Prostate gland (tissue), 2 donors: ENCODE data around the gene OGT. TPM values are rescaled to one million over a fixed set of nuclear protein-coding genes. Genes with fewer than 3 reads are reported as not detected.
A peak's percentile ranks its signal among the peaks of the same experiment; 100 is the strongest.
"Not testable (repeated sequence)": the region's sequence is repeated elsewhere in the genome, so short reads cannot be mapped to it uniquely, and the experiment has no call there.

Experiments
- DNase-seq: peaks from one replicate; pipeline ENCODE4 v3.0.0-alpha.2; 2019; ENCODE audit warnings: low spot score
- H3K27ac ChIP-seq, 2 donors: fragments of 200-600 bp; sonication (generic); 2 replicates each; pipeline ENCODE4 v1.5.1; 2017 to 2019
- H3K27me3 ChIP-seq: fragments of 200-600 bp; sonication (generic); replicated peaks from 2 replicates; pipeline ENCODE4 v1.5.1; 2019; ENCODE audit not compliant: insufficient read depth
- H3K36me3 ChIP-seq, 2 donors: fragments of 200-600 bp; sonication (generic); 1 replicate in 1 of 2; 2 replicates in 1 of 2; pipeline versions ENCODE4 v1.5.1 to v1.8.1; 2017 to 2019
- H3K4me1 ChIP-seq: fragments of 200-600 bp; sonication (generic); replicated peaks from 2 replicates; pipeline ENCODE4 v1.5.1; 2019
- H3K4me3 ChIP-seq, 2 donors: fragments of 200-600 bp; sonication (generic); 2 replicates each; pipeline ENCODE4 v1.5.1; 2017 to 2019
- H3K9me3 ChIP-seq: fragments of 200-600 bp; sonication (generic); 2 replicates; pipeline ENCODE4 v1.5.1; 2017
- POLR2A ChIP-seq: fragments of 450-650 bp; IDR thresholded peaks from one replicate; pipeline ENCODE4 v1.6.1; 2016; ENCODE audit warnings: antibody characterized with exemption, mild to moderate bottlenecking
- POLR2AphosphoS5 ChIP-seq: sonication (generic); formaldehyde crosslinking; IDR thresholded peaks from one replicate; pipeline ENCODE4 v1.6.1; 2017; ENCODE audit warnings: antibody characterized with exemption
- WGBS: methylation state at CpG from one replicate; pipeline ENCODE4 v1.1.5; 2018; 5-methylcytosine and 5-hydroxymethylcytosine counted together
- intact Hi-C: fragments of 100-400 bp; cut with DNase I; formaldehyde crosslinking; loops from one replicate; pipeline ENCODE4 v1.14.2; 2022
- total RNA-seq, 2 donors: library from RNA; depleted of rRNA; stranded (reverse); fragments of >200 nt; gene quantifications; one replicate each; pipeline ENCODE4 v1.1.0, GENCODE V29; 2016
- TF ChIP-seq, protein P1 (sequence below), 4 experiments: fragments of 200-600 bp in 2 of 4; fragments of 450-650 bp in 2 of 4; sonication (generic) in 2 of 4; IDR thresholded peaks; 1 replicate in 3 of 4; 2 replicates in 1 of 4; pipeline ENCODE4 v1.5.1; 2016 to 2019; ENCODE audit warnings: antibody characterized with exemption in 4 of 4, mild to moderate bottlenecking in 2 of 4, moderate library complexity in 2 of 4

Gene OGT
- total RNA-seq, 2 donors from 2014 or later: 68.0 to 126 TPM

DNA sequence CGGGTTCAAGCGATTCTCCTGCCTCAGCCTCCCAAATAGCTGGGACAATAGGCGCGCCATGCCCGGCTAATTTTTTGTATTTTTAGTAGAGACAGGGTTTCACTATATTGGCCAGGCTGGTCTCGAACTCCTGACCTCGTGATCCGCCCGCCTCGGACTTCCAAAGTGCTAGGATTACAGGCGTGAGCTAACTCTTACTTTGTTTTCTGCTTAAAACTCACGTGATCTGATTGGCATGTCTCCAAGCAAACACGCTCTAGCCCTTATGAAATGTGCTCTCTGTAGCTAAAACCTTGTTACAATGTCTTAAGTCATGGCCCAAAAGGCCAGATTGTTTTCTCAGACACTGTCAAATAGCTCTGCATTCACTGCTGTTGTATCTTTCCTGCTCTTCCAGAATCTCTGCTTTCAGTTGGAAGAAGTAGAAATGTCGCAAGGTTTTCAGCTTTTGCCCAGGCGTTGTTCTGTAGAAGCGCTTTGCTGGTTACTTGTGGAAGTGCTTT is 39.7 kb upstream of the OGT start:
- 53% methylated on average over 16 of the region's 16 CpGs for WGBS
- TF ChIP-seq POLR2A (no peak), POLR2AphosphoS5 (peak; percentile 9)
- intact Hi-C loops: no loop called here
- no peaks in the 10 kb centered on the region for H3K4me1 ChIP-seq
- H3K27ac ChIP-seq: peak overlapping the region; percentile 3 to 5
- no peaks in the 10 kb centered on the region for H3K9me3 ChIP-seq
- H3K27me3 ChIP-seq: no peaks in the 10 kb centered on the region
- peak overlapping the region; percentile 32 to 38 for H3K4me3 ChIP-seq
- H3K36me3 ChIP-seq: no peaks in the 10 kb centered on the region
- peak; percentile 10 for DNase-seq

DNA sequence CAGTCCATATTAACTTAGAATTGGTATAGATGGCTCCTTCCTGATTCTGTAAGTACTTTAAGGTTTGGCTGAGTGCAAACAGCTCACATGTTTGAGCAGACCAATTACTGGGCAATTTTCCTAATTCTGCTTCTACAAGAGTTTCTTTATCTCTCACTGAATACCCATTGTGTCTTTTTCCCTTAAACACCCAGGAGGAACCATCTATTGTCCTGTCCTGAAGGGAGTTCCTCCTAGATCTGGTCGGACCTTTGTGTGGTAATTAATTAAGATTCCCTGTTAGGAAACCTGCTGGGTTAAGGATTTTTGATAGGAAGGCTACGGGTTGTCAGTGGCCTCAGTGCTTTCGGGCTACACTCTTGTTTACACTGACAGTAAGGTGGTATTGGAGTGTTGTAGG is 36.9 kb upstream of the OGT start:
- 64% methylated on average over 3 of the region's 3 CpGs for WGBS
- H3K27ac ChIP-seq, H3K27me3 ChIP-seq, DNase-seq, H3K36me3 ChIP-seq, intact Hi-C loops, H3K4me3 ChIP-seq, H3K4me1 ChIP-seq, H3K9me3 ChIP-seq: not testable (repeated sequence)

DNA sequence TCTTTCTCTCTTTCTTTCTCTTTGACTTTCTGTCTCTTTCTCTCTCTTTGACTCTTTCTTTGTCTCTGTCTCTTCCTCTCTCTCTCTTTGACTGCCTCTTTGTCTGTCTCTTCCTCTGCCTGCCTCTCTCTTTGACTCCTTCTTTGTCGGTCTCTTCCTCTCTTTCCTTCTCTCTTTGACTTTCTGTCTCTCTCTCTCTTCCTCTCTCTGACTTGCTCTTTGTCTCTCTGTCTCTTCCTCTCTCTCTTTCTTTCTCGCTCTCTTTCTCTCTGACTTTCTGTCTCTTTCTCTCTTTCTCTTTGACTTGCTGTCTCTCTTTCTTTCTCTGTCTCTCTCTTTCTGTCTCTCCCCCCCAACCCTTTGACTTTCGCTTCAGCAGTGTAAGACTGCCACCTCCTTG is 36.4 kb upstream of the OGT start:
- TF ChIP-seq POLR2A (no peak), POLR2AphosphoS5 (no peak)
- TF ChIP-seq, protein P1, sequence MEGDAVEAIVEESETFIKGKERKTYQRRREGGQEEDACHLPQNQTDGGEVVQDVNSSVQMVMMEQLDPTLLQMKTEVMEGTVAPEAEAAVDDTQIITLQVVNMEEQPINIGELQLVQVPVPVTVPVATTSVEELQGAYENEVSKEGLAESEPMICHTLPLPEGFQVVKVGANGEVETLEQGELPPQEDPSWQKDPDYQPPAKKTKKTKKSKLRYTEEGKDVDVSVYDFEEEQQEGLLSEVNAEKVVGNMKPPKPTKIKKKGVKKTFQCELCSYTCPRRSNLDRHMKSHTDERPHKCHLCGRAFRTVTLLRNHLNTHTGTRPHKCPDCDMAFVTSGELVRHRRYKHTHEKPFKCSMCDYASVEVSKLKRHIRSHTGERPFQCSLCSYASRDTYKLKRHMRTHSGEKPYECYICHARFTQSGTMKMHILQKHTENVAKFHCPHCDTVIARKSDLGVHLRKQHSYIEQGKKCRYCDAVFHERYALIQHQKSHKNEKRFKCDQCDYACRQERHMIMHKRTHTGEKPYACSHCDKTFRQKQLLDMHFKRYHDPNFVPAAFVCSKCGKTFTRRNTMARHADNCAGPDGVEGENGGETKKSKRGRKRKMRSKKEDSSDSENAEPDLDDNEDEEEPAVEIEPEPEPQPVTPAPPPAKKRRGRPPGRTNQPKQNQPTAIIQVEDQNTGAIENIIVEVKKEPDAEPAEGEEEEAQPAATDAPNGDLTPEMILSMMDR (IDR thresholded peaks at IDR 0.05): no peak
- intact Hi-C loops: no loop called here
- WGBS: 97% methylated on average over 3 of the region's 3 CpGs
- no peaks in the 10 kb centered on the region for H3K36me3 ChIP-seq
- H3K27me3 ChIP-seq: no peaks in the 10 kb centered on the region
- H3K4me1 ChIP-seq: no peaks in the 10 kb centered on the region
- no peak overlapping the region for H3K4me3 ChIP-seq
- no peak for DNase-seq
- H3K27ac ChIP-seq: no peak overlapping the region
- H3K9me3 ChIP-seq: no peaks in the 10 kb centered on the region

DNA sequence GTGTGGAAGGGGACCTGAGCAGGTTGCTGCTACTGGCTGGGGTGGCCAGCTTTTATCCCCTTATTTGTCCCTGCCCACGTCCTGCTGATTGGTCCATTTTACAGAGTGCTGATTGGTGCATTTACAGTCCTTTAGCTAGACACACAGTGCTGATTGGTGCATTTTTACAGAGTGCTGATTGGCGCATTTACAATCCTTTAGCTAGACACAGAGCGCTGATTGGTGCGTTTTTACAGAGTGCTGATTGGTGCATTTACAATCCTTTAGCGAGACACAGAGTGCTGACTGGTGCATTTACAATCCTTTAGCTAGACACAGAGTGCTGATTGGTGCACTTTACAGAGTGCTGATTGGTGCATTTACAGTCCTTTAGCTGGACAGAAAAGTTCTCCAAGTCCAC is 30.8 kb upstream of the OGT start:
- intact Hi-C loops, H3K27ac ChIP-seq, H3K27me3 ChIP-seq, H3K4me1 ChIP-seq, DNase-seq, H3K4me3 ChIP-seq, H3K9me3 ChIP-seq, H3K36me3 ChIP-seq: not testable (repeated sequence)
- WGBS: 97% methylated on average over 5 of the region's 5 CpGs

DNA sequence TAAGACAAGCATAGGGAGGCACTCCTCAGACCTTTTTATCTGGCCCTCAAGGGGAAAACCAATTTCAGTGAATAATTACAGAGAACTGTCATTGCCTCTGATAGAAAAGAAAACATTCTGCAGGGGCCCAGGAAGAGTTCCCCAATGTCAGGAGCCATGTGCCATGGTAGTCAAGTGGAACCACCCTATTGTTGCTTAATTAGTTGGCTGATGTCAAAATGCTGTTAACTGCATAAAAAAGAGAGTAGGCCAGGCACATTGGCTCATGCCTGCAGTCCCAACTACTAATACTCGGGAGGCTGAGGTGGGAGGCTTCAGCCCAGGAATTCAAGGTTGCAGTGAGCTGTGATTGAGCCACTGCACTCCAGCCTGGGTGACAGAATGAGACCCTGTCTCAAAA is 28.6 kb upstream of the OGT start:
- intact Hi-C loops: no loop called here
- Histone ChIP-seq H3K9me3 (no peaks in the 10 kb centered on the region), H3K4me3 (no peak overlapping the region), H3K4me1 (no peaks in the 10 kb centered on the region), H3K27ac (no peak overlapping the region), H3K36me3 (no peaks in the 10 kb centered on the region), H3K27me3 (no peaks in the 10 kb centered on the region)
- 100% methylated on average over 1 of the region's 1 CpG for WGBS
- no peak for DNase-seq
- TF ChIP-seq POLR2A: no peak

DNA sequence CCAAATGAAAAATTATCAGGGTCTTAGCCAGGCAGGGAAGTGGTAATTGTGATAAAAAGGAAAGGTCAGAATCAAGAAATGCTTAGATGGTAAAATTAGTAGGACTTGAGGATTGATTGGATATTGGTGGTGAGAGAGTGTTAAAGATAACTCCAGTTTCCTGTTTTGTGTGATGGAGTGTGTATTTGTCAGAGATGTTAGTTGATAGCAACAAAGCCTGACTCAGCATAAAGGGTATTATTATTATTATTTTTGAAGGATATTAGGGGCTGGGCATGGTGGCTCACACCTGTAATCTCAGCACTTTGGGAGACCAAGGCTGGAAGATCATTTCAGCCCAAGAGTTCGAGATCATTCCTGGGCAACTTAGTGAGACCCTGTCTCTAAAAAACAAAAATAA is 23.6 kb upstream of the OGT start:
- WGBS: 86% methylated on average over 1 of the region's 1 CpG
- Histone ChIP-seq H3K4me1 (no peaks in the 10 kb centered on the region), H3K9me3 (no peaks in the 10 kb centered on the region), H3K4me3 (no peak overlapping the region), H3K36me3 (no peaks in the 10 kb centered on the region), H3K27ac (no peak overlapping the region), H3K27me3 (no peaks in the 10 kb centered on the region)
- TF ChIP-seq POLR2AphosphoS5: no peak
- no peak for TF ChIP-seq POLR2A
- TF ChIP-seq, protein P1 (IDR thresholded peaks at IDR 0.05): no peak
- DNase-seq: no peak
- intact Hi-C loops: no loop called here

DNA sequence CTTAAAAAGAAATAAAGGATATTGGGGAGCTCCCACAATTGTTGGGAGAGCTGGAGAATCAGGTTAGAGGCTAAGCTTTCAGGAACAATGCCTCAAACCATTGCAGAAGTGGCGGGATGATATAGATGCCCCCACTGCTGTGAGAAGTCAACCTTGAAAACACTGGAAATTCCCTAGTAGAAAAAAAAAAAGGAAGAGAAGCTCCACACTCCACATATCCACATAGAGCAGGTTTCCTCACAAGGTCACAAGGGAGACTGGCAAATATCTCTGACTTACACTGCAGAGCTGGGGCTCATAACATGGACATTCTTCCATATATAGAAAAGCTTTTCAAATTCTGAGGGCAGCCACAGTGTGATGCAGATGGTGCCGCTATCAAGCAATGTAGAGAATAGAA is 22.7 kb upstream of the OGT start:
- no peaks in the 10 kb centered on the region for H3K27me3 ChIP-seq
- no peaks in the 10 kb centered on the region for H3K36me3 ChIP-seq
- no peak for TF ChIP-seq POLR2AphosphoS5
- TF ChIP-seq, protein P1 (IDR thresholded peaks at IDR 0.05): no peak
- TF ChIP-seq POLR2A: no peak
- no peaks in the 10 kb centered on the region for H3K9me3 ChIP-seq
- DNase-seq: no peak
- no peaks in the 10 kb centered on the region for H3K4me1 ChIP-seq
- intact Hi-C loops: no loop called here
- 91% methylated on average over 2 of the region's 2 CpGs for WGBS
- no peak overlapping the region for H3K4me3 ChIP-seq
- H3K27ac ChIP-seq: no peak overlapping the region

DNA sequence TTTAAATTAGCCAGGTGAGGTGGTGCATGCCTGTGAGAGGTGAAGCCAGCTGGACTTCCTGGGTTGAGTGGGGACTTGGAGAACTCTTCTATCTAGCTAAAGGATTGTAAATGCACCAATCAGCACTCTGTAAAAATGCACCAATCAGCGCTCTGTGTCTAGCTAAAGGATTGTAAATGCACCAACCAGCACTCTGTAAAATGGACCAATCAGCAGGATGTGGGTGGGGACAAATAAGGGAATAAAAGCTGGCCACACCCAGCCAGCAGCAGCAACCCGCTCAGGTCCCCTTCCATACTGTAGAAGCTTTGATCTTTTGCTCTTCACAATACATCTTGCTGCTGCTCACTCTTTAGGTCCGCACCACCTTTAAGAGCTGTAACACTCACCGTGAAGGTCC is 19.2 kb upstream of the OGT start:
- H3K27me3 ChIP-seq, intact Hi-C loops, H3K36me3 ChIP-seq, H3K9me3 ChIP-seq, H3K4me1 ChIP-seq, H3K27ac ChIP-seq, H3K4me3 ChIP-seq, DNase-seq: not testable (repeated sequence)
- 91% methylated on average over 4 of the region's 4 CpGs for WGBS
